ENCODE data around the gene BICDL1. TPM values are rescaled to one million over a fixed set of nuclear protein-coding genes. Genes with fewer than 3 reads are reported as not detected.

BICDL1 gene
- total RNA-seq, 1 experiment from 2014 or later, result 3.6 TPM

- H3K9me2 ChIP-seq (replicated peaks; ENCODE audit: low read length), result no peaks in the 10 kb centered on the region
- intact Hi-C loops (cut with micrococcal nuclease), result no loop called here
- no peak overlapping the region for H3K9ac ChIP-seq (ENCODE audit: low read length)
- H4K20me1 ChIP-seq (ENCODE audit: low read length), result no peaks in the 10 kb centered on the region; the same call in 1 of the 2 replicates
- peaks cover 18% of the 10 kb centered on the region for H3K4me1 ChIP-seq (ENCODE audit: insufficient read depth, low read length)
- no peak overlapping the region for H3K4me3 ChIP-seq (ENCODE audit: low read length)
- H3K9me3 ChIP-seq (ENCODE audit: low read length), result no peaks in the 10 kb centered on the region
- H3K36me3 ChIP-seq (ENCODE audit: low read depth, low read length), result peaks cover 88% of the 10 kb centered on the region
- BruUV-seq (replicated peaks), result no TSS peak
- no peak overlapping the region for H3K27ac ChIP-seq (ENCODE audit: low read length)
- no peak for ATAC-seq
- H3K27me3 ChIP-seq (ENCODE audit: low read length), result no peaks in the 10 kb centered on the region
- no peaks in the 10 kb centered on the region for H3K79me2 ChIP-seq (ENCODE audit: low read length)
- DNase-seq, result no peak
- no peak overlapping the region for H3K4me2 ChIP-seq (ENCODE audit: low read length)
- POLR2A ChIA-PET (ENCODE audit: unreplicated experiment), result interaction anchor here (0.8 kb wide), 1 partner anchor 22 kb away, joined by 6 read pairs; the partner anchor contains the start of gene RAB35
- TF ChIP-seq CTCF (conservative IDR thresholded peaks at IDR 0.05; ENCODE audit: low read depth, low read length) (no peak), EZH2 (IDR thresholded peaks at IDR 0.05; ENCODE audit: low read length, unreplicated experiment) (no peak), EZH2phosphoT487 (IDR thresholded peaks at IDR 0.05; ENCODE audit: borderline replicate concordance, low read length) (no peak)
- CTCF ChIA-PET, result no interaction called here
- H3F3A ChIP-seq (ENCODE audit: low read length, unreplicated experiment), result no peaks in the 10 kb centered on the region
- H2AFZ ChIP-seq (ENCODE audit: low read length), result no peak overlapping the region
Measured at GRCh38 chr12:120138366-120138765, 149.3 kb downstream of the BICDL1 start.

GRCh38 chr12:120139958-120140357 is 150.9 kb downstream of the BICDL1 start:
- no peak for ATAC-seq
- Histone ChIP-seq H3K4me3 (ENCODE audit: low read length) (no peak overlapping the region), H3K9me2 (replicated peaks; ENCODE audit: low read length) (no peaks in the 10 kb centered on the region), H3F3A (ENCODE audit: low read length, unreplicated experiment) (no peaks in the 10 kb centered on the region), H3K9me3 (ENCODE audit: low read length) (no peaks in the 10 kb centered on the region), H3K36me3 (ENCODE audit: low read depth, low read length) (peaks cover 89% of the 10 kb centered on the region), H3K9ac (ENCODE audit: low read length) (no peak overlapping the region), H2AFZ (ENCODE audit: low read length) (no peak overlapping the region), H3K79me2 (ENCODE audit: low read length) (no peaks in the 10 kb centered on the region), H3K4me2 (ENCODE audit: low read length) (no peak overlapping the region), H3K27me3 (ENCODE audit: low read length) (no peaks in the 10 kb centered on the region), H4K20me1 (ENCODE audit: low read length) (no peaks in the 10 kb centered on the region; the same call in 1 of the 2 replicates), H3K4me1 (ENCODE audit: insufficient read depth, low read length) (peaks cover 12% of the 10 kb centered on the region), H3K27ac (ENCODE audit: low read length) (no peak overlapping the region)
- no peak for TF ChIP-seq EZH2phosphoT487 (IDR thresholded peaks at IDR 0.05; ENCODE audit: borderline replicate concordance, low read length)
- no peak for TF ChIP-seq CTCF (conservative IDR thresholded peaks at IDR 0.05; ENCODE audit: low read depth, low read length)
- TF ChIP-seq EZH2 (IDR thresholded peaks at IDR 0.05; ENCODE audit: low read length, unreplicated experiment), result no peak
- POLR2A ChIA-PET (ENCODE audit: unreplicated experiment), result no interaction called here
- intact Hi-C loops (cut with micrococcal nuclease), result no loop called here
- BruUV-seq (replicated peaks), result no TSS peak
- CTCF ChIA-PET, result no interaction called here
- DNase-seq, result peak; percentile 23

GRCh38 chr12:120140603-120141002 is 151.6 kb downstream of the BICDL1 start:
- BruUV-seq (replicated peaks), result no TSS peak
- Histone ChIP-seq H3K4me2 (ENCODE audit: low read length) (no peak overlapping the region), H3K9ac (ENCODE audit: low read length) (no peak overlapping the region), H3K9me3 (ENCODE audit: low read length) (no peaks in the 10 kb centered on the region), H2AFZ (ENCODE audit: low read length) (no peak overlapping the region), H3K36me3 (ENCODE audit: low read depth, low read length) (peaks cover 90% of the 10 kb centered on the region), H3K4me1 (ENCODE audit: insufficient read depth, low read length) (peaks cover 12% of the 10 kb centered on the region), H4K20me1 (ENCODE audit: low read length) (no peaks in the 10 kb centered on the region), H3K79me2 (ENCODE audit: low read length) (no peaks in the 10 kb centered on the region), H3K27me3 (ENCODE audit: low read length) (no peaks in the 10 kb centered on the region), H3K27ac (ENCODE audit: low read length) (no peak overlapping the region), H3F3A (ENCODE audit: low read length, unreplicated experiment) (no peaks in the 10 kb centered on the region), H3K9me2 (replicated peaks; ENCODE audit: low read length) (no peaks in the 10 kb centered on the region), H3K4me3 (ENCODE audit: low read length) (no peak overlapping the region)
- no peak for TF ChIP-seq EZH2 (IDR thresholded peaks at IDR 0.05; ENCODE audit: low read length, unreplicated experiment)
- no peak for TF ChIP-seq EZH2phosphoT487 (IDR thresholded peaks at IDR 0.05; ENCODE audit: borderline replicate concordance, low read length)
- TF ChIP-seq CTCF (conservative IDR thresholded peaks at IDR 0.05; ENCODE audit: low read depth, low read length), result no peak
- ATAC-seq (no peak), DNase-seq (no peak)
- POLR2A ChIA-PET (ENCODE audit: unreplicated experiment), result no interaction called here
- CTCF ChIA-PET, result no interaction called here
- intact Hi-C loops (cut with micrococcal nuclease), result no loop called here

All from PC-3 (cell line).